GM12878 (cell line): ENCODE results near the gene GORASP2. TPM values are rescaled to one million over a fixed set of nuclear protein-coding genes. Genes with fewer than 3 reads are reported as not detected.

ENCODE experiments used
- BACH1 ChIP-seq: fragments of 450-650 bp; IDR thresholded peaks from 2 replicates; pipeline ENCODE4 v1.6.1; 2017; ENCODE audit warnings: mild to moderate bottlenecking, borderline replicate concordance
- EZH2 ChIP-seq: IDR thresholded peaks from 2 replicates; pipeline ENCODE4 v1.6.1; 2012; ENCODE audit warnings: low read depth, mild to moderate bottlenecking, control low read depth, inconsistent platforms, low read length, borderline replicate concordance; ENCODE audit not compliant: control insufficient read depth
- FOXK2 ChIP-seq: fragments of 450-650 bp; IDR thresholded peaks from 2 replicates; pipeline ENCODE4 v1.6.1; 2017; ENCODE audit warnings: mild to moderate bottlenecking, moderate library complexity
- POLR2AphosphoS5 ChIP-seq: IDR thresholded peaks from 2 replicates; pipeline ENCODE4 v1.6.1; 2011; ENCODE audit warnings: mild to moderate bottlenecking, low read length, inconsistent platforms
- POU2F2 ChIP-seq: IDR thresholded peaks from 3 replicates; pipeline ENCODE4 v1.6.1; 2011; ENCODE audit warnings: low read depth, mild to moderate bottlenecking, low read length, borderline replicate concordance
- RAD21 ChIP-seq: IDR thresholded peaks from 2 replicates; pipeline ENCODE4 v1.6.1; 2011; ENCODE audit warnings: mild to moderate bottlenecking, low read depth, low read length, moderate library complexity; ENCODE audit not compliant: insufficient read depth
- RFX5 ChIP-seq: IDR thresholded peaks from 2 replicates; pipeline ENCODE4 v1.6.1; 2011; ENCODE audit warnings: low read depth, low read length, improper control_type of control experiment
- SIN3A ChIP-seq: IDR thresholded peaks from 2 replicates; pipeline ENCODE4 v1.6.1; 2012; ENCODE audit warnings: low read depth, low read length, improper control_type of control experiment
- SUPT20H ChIP-seq: IDR thresholded peaks from 2 replicates; pipeline ENCODE4 v1.6.1; 2011; ENCODE audit warnings: low read depth, mild to moderate bottlenecking, low read length, moderate library complexity, borderline replicate concordance; ENCODE audit not compliant: control insufficient read depth
- TCF3 ChIP-seq: IDR thresholded peaks from 2 replicates; pipeline ENCODE4 v1.6.1; 2012; ENCODE audit warnings: low read depth, mild to moderate bottlenecking, low read length, borderline replicate concordance; ENCODE audit not compliant: insufficient read depth
- ZZZ3 ChIP-seq: IDR thresholded peaks from 2 replicates; pipeline ENCODE4 v1.6.1; 2011; ENCODE audit warnings: low read depth; ENCODE audit not compliant: control insufficient read depth, insufficient read length
- polyA plus RNA-seq, 11 experiments: library from polyadenylated mRNA; depleted of rRNA in 4 of 11; unstranded in 6 of 11; stranded (reverse) in 5 of 11; fragments of >200 nt; fragmentation: Nextera tagmentation in 4 of 11; fragmentation: Illumina TruSeq in 1 of 11; extraction: Ambion mirVana in 4 of 11; extraction: Trizol in 1 of 11; gene quantifications; 1 replicate in 1 of 11; 2 replicates in 10 of 11; pipeline versions ENCODE4 v1.2.1 to v1.2.3, GENCODE V29; 2011 to 2016; ENCODE audit warnings: inconsistent platforms in 2 of 11, missing spikeins in 2 of 11, low read depth in 1 of 11
- total RNA-seq, 4 experiments: library from RNA; depleted of rRNA in 3 of 4; stranded (reverse); fragments of >200 nt in 3 of 4; fragmentation: Illumina TruSeq in 1 of 4; extraction: Trizol in 1 of 4; gene quantifications; 2 replicates each; pipeline versions ENCODE4 v1.2.1 to v1.2.3, GENCODE V29; 2013 to 2021
- TF ChIP-seq, protein P1 (sequence below): fragments of 450-650 bp; IDR thresholded peaks from 2 replicates; pipeline ENCODE4 v1.6.1; 2017; ENCODE audit warnings: antibody characterized with exemption, mild to moderate bottlenecking, moderate library complexity
- TF ChIP-seq, protein P2 (sequence below): IDR thresholded peaks from 2 replicates; pipeline ENCODE4 v1.6.1; 2012; ENCODE audit warnings: low read depth, low read length, improper control_type of control experiment
- TF ChIP-seq, protein P3 (sequence below): fragments of 450-650 bp; IDR thresholded peaks from 2 replicates; pipeline ENCODE4 v1.6.1; 2016; ENCODE audit warnings: mild to moderate bottlenecking
- TF ChIP-seq, protein P4 (sequence below): fragments of 450-650 bp; IDR thresholded peaks from 2 replicates; pipeline ENCODE4 v1.6.1; 2017; ENCODE audit warnings: borderline replicate concordance
- TF ChIP-seq, protein P5 (sequence below): fragments of 450-650 bp; IDR thresholded peaks from 2 replicates; pipeline ENCODE4 v1.6.1; 2014; ENCODE audit warnings: mild to moderate bottlenecking
- TF ChIP-seq, protein P6 (sequence below): fragments of 450-650 bp; IDR thresholded peaks from 2 replicates; pipeline ENCODE4 v1.6.1; 2017; ENCODE audit warnings: mild to moderate bottlenecking

GORASP2 gene
- total and polyA plus RNA-seq, 10 of the 15 experiments (the other 5 are each of a cell fraction or from before 2014, with no cell fraction given): 26.3 to 169 (median 103) TPM

DNA sequence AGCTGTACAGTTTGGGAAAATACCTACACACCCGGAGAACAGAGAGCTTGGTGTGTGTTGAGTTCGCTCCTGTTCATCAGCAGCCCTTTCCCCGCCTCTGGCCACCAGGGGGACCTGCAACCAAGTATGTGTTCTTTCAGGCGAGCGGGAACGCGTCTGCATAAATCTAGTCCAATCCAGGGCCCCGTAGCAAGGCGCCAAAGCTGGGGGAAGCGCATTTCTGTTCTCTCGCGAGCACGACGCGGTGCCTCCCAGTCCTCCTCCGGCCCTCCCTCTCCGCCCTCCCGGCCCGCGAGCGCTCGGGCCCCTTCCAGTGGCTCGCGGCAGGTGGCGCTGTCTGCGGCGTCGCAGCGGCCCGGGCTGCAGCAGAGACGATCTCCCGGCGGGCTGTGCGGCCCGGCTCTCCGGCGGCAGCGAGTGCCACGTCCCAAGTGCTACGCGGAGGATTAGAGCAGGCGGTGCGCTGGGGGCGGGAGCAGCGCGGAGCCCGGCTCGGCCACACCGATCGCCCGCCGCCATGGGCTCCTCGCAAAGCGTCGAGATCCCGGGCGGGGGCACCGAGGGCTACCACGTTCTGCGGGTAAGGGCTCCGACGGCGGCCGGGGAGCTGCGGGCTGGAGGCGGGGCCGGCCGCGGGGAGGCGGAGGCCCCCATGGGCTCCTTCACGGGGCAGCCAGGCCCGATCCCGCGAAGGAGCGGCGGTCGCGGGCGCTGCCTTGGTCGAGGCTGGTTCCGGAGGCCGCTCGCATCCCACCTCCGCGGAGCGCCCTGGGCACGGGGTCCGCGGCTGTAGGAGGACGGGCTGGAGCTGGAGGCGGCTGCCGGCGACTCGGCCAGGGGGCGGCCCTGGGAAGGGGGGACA lies at the start of gene GORASP2 (continued):
- TF ChIP-seq, protein P1, sequence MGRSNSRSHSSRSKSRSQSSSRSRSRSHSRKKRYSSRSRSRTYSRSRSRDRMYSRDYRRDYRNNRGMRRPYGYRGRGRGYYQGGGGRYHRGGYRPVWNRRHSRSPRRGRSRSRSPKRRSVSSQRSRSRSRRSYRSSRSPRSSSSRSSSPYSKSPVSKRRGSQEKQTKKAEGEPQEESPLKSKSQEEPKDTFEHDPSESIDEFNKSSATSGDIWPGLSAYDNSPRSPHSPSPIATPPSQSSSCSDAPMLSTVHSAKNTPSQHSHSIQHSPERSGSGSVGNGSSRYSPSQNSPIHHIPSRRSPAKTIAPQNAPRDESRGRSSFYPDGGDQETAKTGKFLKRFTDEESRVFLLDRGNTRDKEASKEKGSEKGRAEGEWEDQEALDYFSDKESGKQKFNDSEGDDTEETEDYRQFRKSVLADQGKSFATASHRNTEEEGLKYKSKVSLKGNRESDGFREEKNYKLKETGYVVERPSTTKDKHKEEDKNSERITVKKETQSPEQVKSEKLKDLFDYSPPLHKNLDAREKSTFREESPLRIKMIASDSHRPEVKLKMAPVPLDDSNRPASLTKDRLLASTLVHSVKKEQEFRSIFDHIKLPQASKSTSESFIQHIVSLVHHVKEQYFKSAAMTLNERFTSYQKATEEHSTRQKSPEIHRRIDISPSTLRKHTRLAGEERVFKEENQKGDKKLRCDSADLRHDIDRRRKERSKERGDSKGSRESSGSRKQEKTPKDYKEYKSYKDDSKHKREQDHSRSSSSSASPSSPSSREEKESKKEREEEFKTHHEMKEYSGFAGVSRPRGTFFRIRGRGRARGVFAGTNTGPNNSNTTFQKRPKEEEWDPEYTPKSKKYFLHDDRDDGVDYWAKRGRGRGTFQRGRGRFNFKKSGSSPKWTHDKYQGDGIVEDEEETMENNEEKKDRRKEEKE: no peak
- TF ChIP-seq ZZZ3 (no peak), TCF3 (peak; percentile 54; the same call in 1 of the 2 replicates), POLR2AphosphoS5 (peak; percentile 92), EZH2 (no peak), SIN3A (peak; percentile 81; the same call in 1 of the 2 replicates), RAD21 (peak; percentile 57; the same call in 1 of the 2 replicates), BACH1 (peak; percentile 59), POU2F2 (peak; percentile 92), SUPT20H (no peak), FOXK2 (no peak), RFX5 (0 out of 2 replicates have a peak, but pooled peaks have one; percentile 30)
- TF ChIP-seq, protein P2, sequence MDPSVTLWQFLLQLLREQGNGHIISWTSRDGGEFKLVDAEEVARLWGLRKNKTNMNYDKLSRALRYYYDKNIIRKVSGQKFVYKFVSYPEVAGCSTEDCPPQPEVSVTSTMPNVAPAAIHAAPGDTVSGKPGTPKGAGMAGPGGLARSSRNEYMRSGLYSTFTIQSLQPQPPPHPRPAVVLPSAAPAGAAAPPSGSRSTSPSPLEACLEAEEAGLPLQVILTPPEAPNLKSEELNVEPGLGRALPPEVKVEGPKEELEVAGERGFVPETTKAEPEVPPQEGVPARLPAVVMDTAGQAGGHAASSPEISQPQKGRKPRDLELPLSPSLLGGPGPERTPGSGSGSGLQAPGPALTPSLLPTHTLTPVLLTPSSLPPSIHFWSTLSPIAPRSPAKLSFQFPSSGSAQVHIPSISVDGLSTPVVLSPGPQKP: 0 out of 2 replicates have a peak, but pooled peaks have one; percentile 18
- TF ChIP-seq, protein P3, sequence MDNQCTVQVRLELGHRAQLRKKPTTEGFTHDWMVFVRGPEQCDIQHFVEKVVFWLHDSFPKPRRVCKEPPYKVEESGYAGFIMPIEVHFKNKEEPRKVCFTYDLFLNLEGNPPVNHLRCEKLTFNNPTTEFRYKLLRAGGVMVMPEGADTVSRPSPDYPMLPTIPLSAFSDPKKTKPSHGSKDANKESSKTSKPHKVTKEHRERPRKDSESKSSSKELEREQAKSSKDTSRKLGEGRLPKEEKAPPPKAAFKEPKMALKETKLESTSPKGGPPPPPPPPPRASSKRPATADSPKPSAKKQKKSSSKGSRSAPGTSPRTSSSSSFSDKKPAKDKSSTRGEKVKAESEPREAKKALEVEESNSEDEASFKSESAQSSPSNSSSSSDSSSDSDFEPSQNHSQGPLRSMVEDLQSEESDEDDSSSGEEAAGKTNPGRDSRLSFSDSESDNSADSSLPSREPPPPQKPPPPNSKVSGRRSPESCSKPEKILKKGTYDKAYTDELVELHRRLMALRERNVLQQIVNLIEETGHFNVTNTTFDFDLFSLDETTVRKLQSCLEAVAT: no peak
- TF ChIP-seq, protein P4, sequence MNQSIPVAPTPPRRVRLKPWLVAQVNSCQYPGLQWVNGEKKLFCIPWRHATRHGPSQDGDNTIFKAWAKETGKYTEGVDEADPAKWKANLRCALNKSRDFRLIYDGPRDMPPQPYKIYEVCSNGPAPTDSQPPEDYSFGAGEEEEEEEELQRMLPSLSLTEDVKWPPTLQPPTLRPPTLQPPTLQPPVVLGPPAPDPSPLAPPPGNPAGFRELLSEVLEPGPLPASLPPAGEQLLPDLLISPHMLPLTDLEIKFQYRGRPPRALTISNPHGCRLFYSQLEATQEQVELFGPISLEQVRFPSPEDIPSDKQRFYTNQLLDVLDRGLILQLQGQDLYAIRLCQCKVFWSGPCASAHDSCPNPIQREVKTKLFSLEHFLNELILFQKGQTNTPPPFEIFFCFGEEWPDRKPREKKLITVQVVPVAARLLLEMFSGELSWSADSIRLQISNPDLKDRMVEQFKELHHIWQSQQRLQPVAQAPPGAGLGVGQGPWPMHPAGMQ: peak; percentile 67; the same call in 1 of the 2 replicates
- TF ChIP-seq, protein P5, sequence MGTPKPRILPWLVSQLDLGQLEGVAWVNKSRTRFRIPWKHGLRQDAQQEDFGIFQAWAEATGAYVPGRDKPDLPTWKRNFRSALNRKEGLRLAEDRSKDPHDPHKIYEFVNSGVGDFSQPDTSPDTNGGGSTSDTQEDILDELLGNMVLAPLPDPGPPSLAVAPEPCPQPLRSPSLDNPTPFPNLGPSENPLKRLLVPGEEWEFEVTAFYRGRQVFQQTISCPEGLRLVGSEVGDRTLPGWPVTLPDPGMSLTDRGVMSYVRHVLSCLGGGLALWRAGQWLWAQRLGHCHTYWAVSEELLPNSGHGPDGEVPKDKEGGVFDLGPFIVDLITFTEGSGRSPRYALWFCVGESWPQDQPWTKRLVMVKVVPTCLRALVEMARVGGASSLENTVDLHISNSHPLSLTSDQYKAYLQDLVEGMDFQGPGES: peak; percentile 31; the same call in 1 of the 2 replicates
- TF ChIP-seq, protein P6, sequence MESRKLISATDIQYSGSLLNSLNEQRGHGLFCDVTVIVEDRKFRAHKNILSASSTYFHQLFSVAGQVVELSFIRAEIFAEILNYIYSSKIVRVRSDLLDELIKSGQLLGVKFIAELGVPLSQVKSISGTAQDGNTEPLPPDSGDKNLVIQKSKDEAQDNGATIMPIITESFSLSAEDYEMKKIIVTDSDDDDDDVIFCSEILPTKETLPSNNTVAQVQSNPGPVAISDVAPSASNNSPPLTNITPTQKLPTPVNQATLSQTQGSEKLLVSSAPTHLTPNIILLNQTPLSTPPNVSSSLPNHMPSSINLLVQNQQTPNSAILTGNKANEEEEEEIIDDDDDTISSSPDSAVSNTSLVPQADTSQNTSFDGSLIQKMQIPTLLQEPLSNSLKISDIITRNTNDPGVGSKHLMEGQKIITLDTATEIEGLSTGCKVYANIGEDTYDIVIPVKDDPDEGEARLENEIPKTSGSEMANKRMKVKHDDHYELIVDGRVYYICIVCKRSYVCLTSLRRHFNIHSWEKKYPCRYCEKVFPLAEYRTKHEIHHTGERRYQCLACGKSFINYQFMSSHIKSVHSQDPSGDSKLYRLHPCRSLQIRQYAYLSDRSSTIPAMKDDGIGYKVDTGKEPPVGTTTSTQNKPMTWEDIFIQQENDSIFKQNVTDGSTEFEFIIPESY: no peak; the same call in 1 of the 2 replicates
